DND-41 (cell line): ENCODE data around the gene NOL4L.

Source experiments
- EZH2 ChIP-seq: IDR thresholded peaks from 3 replicates; pipeline ENCODE4 v1.6.1; 2012; ENCODE audit warnings: borderline replicate concordance, low read depth, mild to moderate bottlenecking, moderate library complexity, low read length, inconsistent platforms; ENCODE audit not compliant: severe bottlenecking
- TF ChIP-seq, protein P1 (sequence below): IDR thresholded peaks from 2 replicates; pipeline ENCODE4 v1.5.1; 2012; ENCODE audit warnings: borderline replicate concordance, low read length, moderate library complexity, mild to moderate bottlenecking; ENCODE audit not compliant: poor library complexity, severe bottlenecking; ENCODE audit errors: extremely low read depth

DNA sequence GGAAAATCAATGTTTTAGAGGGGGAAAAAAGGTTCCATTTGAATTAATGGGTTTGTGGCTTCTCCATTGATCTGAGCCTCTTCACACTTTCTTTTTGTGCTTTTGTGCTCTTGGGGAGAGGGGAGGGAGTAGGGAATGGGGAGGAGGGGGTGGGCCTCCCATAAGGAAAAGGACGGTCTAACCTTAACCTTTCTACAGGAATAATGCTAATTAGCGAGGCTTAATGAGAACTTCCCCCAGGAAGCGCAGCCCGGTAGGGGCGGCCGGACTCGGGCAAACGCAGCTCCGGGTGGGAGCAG is 103.0 kb downstream of the NOL4L start:
- TF ChIP-seq, protein P1, sequence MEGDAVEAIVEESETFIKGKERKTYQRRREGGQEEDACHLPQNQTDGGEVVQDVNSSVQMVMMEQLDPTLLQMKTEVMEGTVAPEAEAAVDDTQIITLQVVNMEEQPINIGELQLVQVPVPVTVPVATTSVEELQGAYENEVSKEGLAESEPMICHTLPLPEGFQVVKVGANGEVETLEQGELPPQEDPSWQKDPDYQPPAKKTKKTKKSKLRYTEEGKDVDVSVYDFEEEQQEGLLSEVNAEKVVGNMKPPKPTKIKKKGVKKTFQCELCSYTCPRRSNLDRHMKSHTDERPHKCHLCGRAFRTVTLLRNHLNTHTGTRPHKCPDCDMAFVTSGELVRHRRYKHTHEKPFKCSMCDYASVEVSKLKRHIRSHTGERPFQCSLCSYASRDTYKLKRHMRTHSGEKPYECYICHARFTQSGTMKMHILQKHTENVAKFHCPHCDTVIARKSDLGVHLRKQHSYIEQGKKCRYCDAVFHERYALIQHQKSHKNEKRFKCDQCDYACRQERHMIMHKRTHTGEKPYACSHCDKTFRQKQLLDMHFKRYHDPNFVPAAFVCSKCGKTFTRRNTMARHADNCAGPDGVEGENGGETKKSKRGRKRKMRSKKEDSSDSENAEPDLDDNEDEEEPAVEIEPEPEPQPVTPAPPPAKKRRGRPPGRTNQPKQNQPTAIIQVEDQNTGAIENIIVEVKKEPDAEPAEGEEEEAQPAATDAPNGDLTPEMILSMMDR = no peak
- no peak for TF ChIP-seq EZH2
